ENCODE measurements around the gene GHRL.

The GHRL gene

DNA sequence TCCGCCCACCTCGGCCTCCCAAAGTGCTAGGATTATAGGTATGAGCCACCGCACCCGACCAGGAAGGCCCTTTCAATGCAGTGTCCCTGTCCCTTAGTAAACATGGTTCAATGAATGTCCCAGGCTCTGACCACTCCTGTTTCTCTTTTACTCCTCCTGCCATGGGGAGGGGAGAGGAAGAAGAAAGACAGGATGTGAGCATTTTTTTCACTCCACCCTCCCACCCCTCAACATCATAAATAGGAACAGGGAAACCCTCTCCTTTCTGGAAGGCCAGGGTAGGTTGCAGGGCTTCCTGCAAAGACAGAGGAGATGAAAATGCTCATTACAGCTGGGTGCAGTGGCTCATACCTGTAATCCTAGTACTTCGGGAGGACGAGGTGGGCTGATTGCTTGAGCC lies 51.9 kb downstream of the GHRL start:
- peak in 3 of 4 experiments; percentile 36 to 70 (median 59) for DNase-seq

DNA sequence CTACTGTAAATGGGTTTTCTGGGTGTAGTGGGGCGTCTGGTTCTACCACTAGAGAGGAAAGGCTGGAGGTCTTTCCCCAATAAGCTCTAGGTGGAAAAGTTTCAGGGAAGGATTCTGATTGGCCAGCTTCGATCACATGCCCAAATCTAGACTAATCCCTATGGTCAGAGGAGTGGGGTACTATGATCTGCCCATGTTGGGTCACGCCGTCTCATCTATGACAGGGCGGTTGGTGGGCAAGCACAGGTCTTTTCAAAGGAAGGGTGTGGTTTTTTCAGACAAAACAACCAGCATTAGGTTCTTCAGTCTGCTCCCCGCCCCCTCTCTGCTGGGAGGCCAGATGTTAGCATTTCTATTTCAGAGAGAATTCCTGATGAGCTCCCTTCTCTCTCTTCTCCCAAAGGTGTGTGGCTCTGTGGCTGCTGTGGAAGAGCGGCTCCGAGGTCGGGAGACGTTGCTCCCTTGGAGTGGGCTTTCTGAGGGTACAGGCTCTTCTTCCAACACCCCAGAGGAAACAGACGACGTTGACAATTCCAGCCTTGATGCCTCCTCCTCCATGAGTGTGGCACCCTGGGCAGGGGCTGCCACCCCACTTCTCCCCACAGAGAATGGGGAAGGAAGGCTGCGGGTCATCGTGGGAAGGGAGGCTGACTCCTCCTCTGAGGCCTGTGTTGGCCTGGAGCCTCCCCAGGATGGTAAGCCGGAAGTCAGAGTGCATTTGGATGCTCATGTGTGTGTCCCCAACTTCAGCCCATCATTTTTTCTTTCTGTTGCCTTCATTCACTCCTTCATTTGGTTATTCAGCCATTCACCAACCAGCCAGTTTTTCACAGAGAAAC lies 54.2 kb downstream of the GHRL start:
- peak in 3 of 4 experiments; percentile 50 to 54 (median 53) for DNase-seq

Measured in suppressor macrophage (primary cell).